Fibroblast of skin of scalp (primary cell): Measurements from ENCODE around the gene PLPPR1.
"Not testable (repeated sequence)": the region's sequence is repeated elsewhere in the genome, so short reads cannot be mapped to it uniquely, and the experiment has no call there.

Experiments
- DNase-seq: peaks from one replicate; pipeline ENCODE4 v3.0.0-alpha.2; 2013

The PLPPR1 gene

GRCh38 chr9:101220341-101220740 is 191.8 kb downstream of the PLPPR1 start:
- no peak for DNase-seq

GRCh38 chr9:101225271-101225670 is 196.7 kb downstream of the PLPPR1 start:
- DNase-seq = no peak

- DNase-seq = no peak
These were observed 197.6 kb downstream of the PLPPR1 start for GRCh38 chr9:101226161-101226560.

- no peak for DNase-seq
These were observed 198.3 kb downstream of the PLPPR1 start for GRCh38 chr9:101226803-101227202.

GRCh38 chr9:101229606-101230005 is 201.1 kb downstream of the PLPPR1 start:
- DNase-seq = no peak

GRCh38 chr9:101232405-101232977 is 204.0 kb downstream of the PLPPR1 start:
- DNase-seq = no peak

GRCh38 chr9:101235105-101235866 is 206.8 kb downstream of the PLPPR1 start:
- peak; percentile 9 for DNase-seq

- no peak for DNase-seq
These were observed 214.1 kb downstream of the PLPPR1 start for GRCh38 chr9:101242651-101243050.

GRCh38 chr9:101246691-101247090 is 218.2 kb downstream of the PLPPR1 start:
- no peak for DNase-seq

GRCh38 chr9:101247297-101247696 is 218.8 kb downstream of the PLPPR1 start:
- DNase-seq = no peak

- no peak for DNase-seq
These were observed 226.4 kb downstream of the PLPPR1 start for GRCh38 chr9:101254733-101255433.

- no peak for DNase-seq
These were observed 236.2 kb downstream of the PLPPR1 start for GRCh38 chr9:101264727-101265126.

- DNase-seq = no peak
These were observed 236.7 kb downstream of the PLPPR1 start for GRCh38 chr9:101265261-101265660.

- DNase-seq = no peak
These were observed 239.9 kb downstream of the PLPPR1 start for GRCh38 chr9:101268426-101268825.

- DNase-seq = no peak
These were observed 241.2 kb downstream of the PLPPR1 start for GRCh38 chr9:101269591-101270283.

GRCh38 chr9:101270302-101270701 is 241.8 kb downstream of the PLPPR1 start:
- DNase-seq = no peak

- no peak for DNase-seq
These were observed 242.6 kb downstream of the PLPPR1 start for GRCh38 chr9:101271102-101271501.

- no peak for DNase-seq
These were observed 246.6 kb downstream of the PLPPR1 start for GRCh38 chr9:101274971-101275768.

GRCh38 chr9:101275769-101276250 is 247.3 kb downstream of the PLPPR1 start:
- DNase-seq = no peak

GRCh38 chr9:101291043-101291442 is 262.5 kb downstream of the PLPPR1 start:
- not testable (repeated sequence) for DNase-seq

GRCh38 chr9:101299901-101300300 is 271.4 kb downstream of the PLPPR1 start:
- DNase-seq = no peak

GRCh38 chr9:101307051-101307450 is 278.5 kb downstream of the PLPPR1 start:
- DNase-seq = no peak
